Pons (tissue), 1 donor: ENCODE measurements around the gene RANBP10.
"Not testable (repeated sequence)": the region's sequence is repeated elsewhere in the genome, so short reads cannot be mapped to it uniquely, and the experiment has no call there.

Source experiments
- DNase-seq: peaks from one replicate; pipeline ENCODE4 v3.0.0-alpha.2; 2016; ENCODE audit warnings: low spot score

Gene RANBP10

GRCh38 chr16:67806428-67807147 lies at the start of gene RANBP10, which contains the start of gene TSNAXIP1:
RANBP10 (minus strand) TSS chr16:67806560; CDS start chr16:67806536, 24 bp downstream.
TSNAXIP1 (plus strand) TSS chr16:67806889; CDS start chr16:67807150, 261 bp downstream.
- DNase-seq, result peak; percentile 100

GRCh38 chr16:67855789-67856188 lies 49.4 kb upstream of the RANBP10 start:
- DNase-seq, result no peak

- no peak for DNase-seq
These were observed 47.3 kb upstream of the RANBP10 start for GRCh38 chr16:67853670-67854069.

DNA sequence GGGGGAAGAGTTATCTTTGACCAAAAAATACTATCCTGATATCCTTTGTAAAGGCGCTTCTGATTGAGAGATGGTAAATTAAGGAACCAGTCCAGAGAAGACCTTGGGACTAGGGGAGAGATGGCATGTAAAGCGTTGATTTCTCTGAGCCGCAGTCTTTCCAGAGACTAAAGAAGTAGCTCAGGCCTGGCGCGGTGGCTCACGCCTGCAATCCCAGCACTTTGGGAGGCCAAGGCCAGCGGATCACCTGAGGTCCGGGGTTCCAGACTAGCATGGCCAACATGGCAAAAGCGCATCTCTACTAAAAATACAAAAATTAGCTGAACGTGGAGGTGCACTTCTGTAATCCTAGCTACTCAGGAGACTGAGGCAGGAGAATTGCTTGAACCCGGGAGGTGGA lies 41.8 kb upstream of the RANBP10 start:
- no peak for DNase-seq

- peak; percentile 56 for DNase-seq
These were observed 40.9 kb upstream of the RANBP10 start, which contains the start of gene CENPT for GRCh38 chr16:67847064-67847861. CENPT (minus strand) TSS chr16:67847693; CDS start chr16:67833859, 13,834 bp downstream.

DNA sequence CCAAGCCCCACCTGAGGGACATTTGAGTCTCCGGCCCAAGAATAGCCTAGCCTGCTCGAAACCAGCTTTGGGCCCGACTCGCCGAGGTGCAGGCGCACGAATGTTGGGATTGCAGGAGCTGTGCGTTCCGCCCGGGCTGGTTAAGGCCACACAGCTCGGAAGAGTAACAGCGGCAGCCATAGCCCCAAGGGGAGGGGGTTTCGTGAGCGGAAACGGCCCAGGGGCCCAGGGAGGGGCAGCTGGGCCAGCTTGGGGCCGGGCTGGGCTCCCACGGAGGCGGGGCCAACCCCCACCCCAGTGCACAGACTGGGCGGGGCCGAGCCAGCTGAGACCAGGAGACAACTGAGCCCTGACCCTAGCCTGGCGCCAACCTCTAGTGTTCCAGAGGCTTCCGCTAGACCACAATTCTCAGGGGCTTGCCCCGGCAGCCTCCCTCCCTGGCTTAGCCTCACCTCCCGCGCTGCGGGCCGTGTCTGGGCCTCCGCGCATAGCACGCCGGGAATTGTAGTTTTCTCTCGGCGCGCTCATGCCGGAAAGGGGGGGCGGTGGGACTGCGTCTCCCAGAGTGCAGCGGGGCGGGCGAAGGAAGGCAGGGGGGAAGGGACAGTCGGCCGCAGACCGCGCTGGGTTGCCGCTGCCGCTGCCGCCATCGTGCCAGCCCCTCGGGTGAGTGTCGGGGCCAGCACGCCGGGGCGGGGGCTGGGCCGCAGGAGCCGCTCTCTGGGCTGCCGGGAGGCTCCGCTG lies 40.1 kb upstream of the RANBP10 start, which contains the start of gene NUTF2:
TSS of gene NUTF2 (plus strand) at position 614 of the 744 bp plus-strand sequence. CDS start 18,198 bp downstream, outside the sequence.
- DNase-seq, result peak; percentile 93

- DNase-seq, result peak; percentile 28
These were observed 39.6 kb upstream of the RANBP10 start for GRCh38 chr16:67846063-67846319.

DNA sequence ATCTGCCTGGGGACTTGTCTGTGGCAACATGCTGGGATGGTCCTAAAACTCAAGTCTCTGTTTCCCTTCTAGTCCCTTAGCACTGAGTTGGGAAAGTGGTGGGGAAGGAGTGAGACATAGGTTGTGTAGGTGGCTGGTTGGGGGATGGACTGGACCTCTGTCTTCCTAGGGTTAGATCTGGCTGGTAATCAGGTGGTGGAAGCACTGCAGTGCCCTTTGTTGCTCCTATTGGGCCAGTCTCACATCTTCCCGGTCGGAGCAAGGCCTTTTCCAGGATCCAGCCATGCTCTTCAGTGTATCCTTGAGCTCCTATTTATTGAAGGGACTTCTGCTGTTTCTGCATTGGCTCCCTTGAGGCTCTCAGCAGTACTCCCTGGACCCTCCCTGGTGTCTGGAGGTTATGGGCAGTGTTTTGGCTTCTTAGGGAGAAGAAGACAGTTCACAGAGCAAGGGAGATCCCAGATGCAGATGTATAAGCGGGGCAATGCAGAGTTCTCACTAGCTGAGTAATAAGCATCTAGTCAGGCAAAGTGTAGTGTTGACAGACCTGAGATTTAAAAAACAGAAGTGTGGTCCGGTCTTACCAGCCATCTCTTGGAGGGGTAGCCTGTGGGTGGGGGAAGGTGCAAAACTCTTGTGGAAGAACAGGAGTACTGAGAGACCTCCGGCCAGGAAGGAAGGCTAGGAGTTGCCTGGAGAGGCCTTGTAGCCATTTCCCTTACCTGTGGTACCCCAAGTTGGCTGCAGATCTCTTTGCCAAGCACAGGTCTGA lies 39.1 kb upstream of the RANBP10 start:
- peak; percentile 9 for DNase-seq

GRCh38 chr16:67844497-67844896 lies 38.1 kb upstream of the RANBP10 start:
- no peak for DNase-seq

GRCh38 chr16:67843343-67843765 lies 37.0 kb upstream of the RANBP10 start:
- no peak for DNase-seq

- DNase-seq, result peak; percentile 29
These were observed 36.4 kb upstream of the RANBP10 start for GRCh38 chr16:67842509-67843342.

DNA sequence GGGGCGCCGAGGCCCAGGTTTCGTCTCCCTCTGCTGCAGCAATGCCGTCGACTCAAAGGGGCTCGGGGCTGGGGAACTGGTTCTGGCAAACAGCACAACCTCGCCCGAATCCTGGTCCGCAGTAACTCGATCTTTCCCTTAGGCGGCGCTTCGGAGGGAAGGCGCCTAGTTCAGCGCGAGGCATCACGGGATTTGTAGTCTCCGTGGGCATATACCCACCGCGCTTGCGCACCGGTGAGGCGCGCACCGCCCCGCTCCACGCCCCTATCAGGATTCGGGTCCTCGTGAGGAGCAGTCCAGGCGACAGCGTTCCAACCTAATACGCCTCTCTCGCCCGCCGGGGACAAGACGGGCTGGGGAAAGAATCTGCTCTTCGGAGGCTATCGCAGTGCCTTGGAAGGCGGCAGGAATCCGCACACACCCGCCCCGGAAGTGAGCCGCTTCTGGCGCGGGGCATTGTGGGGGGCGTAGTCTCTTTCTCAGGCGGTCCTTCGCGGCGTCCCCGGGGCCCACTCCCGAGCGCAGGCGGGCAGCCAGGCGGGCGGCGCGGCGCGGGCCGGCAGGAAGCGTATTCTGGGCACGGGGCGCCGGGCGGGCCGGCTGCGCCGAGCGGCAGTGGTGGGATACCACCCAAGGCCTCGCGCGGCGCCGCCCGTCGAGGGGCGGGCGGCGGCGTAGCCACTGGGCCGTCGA lies 35.6 kb upstream of the RANBP10 start, which contains the start of gene THAP11:
TSS of gene THAP11 (plus strand) at position 505 of the 693 bp plus-strand sequence. CDS start 235 bp downstream, outside the sequence.
- DNase-seq, result peak; percentile 96

GRCh38 chr16:67841198-67841815 lies 34.9 kb upstream of the RANBP10 start:
- DNase-seq, result no peak

- no peak for DNase-seq
These were observed 31.5 kb upstream of the RANBP10 start for GRCh38 chr16:67837811-67838210.

- DNase-seq, result not testable (repeated sequence)
These were observed 30.8 kb upstream of the RANBP10 start for GRCh38 chr16:67837190-67837589.

DNA sequence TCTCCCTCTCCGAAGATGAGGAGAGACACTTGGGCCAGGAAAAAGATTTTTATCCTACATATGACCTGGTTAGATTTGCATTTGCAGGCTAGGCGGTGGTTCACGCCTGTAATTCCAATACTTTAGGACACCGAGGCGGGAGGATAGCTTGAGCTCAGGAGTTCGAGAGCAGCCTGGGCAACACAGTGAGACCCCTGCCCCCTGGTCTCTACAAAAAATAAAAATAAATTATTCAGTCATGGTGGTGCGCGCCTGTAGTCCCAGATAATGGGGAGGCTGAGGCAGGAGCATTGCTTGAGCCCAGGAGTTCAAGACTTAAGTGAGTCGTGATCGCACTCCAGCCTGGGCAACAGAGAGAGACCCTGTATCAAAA lies 27.9 kb upstream of the RANBP10 start:
- DNase-seq, result no peak

- peak; percentile 88 for DNase-seq
These were observed 27.3 kb upstream of the RANBP10 start for GRCh38 chr16:67833415-67834241.

DNA sequence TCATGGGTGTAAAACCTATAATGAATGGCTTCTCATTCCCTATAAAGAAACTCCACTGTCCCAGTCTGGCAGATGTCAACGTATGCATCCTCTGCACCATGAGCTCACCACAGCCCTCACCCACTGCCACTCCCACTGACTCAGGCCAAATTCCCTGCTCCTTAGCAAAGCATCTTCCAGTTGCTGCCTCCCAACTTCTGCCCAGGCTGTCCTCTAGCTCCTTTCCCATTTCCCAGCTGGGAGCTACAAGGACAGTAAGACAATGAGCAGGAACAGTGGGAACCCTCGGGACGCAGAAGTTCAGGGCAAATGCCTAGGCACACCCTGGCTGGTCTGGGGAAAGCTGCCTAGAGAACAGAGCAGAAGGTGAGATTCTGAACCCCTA lies 26.7 kb upstream of the RANBP10 start:
- no peak for DNase-seq

DNA sequence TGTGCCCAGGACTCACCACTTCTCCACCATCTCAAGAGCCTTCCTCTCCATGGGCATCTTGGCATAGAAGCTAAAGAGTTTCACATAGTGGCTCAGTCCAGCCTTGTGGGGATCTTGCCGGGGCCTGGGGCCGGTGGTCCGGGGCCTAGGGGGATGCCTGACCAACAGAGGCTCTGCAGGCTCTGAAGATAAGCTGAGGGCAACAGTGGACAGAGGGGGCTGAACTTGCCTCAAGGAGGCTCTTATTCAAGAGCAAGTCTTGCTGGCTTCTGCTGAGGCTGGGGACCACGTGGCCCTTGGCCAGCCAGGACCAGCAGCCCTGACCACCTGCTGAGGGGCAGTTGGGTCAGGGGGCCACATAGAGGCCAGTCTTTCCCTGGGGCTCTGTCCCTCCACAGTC lies 22.3 kb upstream of the RANBP10 start:
- DNase-seq, result no peak
